CD4-positive, CD25-positive, alpha-beta regulatory T cell (primary cell): ENCODE results near the gene MAN2B1. TPM values are rescaled to one million over a fixed set of nuclear protein-coding genes. Genes with fewer than 3 reads are reported as not detected.
"Not testable (repeated sequence)": the region's sequence is repeated elsewhere in the genome, so short reads cannot be mapped to it uniquely, and the experiment has no call there.

Experiments
- ATAC-seq, 2 donors: fragments of 150-1000 bp; cut with Tn5 transposase; one replicate each; pipeline ENCODE4 v1.10.0; 2021; ENCODE audit warnings: low read depth in 2 of 2, moderate number of reproducible peaks in 2 of 2, moderate library complexity in 1 of 2
- DNase-seq, 3 donors: peaks; one replicate each; pipeline versions ENCODE4 v3.0.0 to v3.0.0-alpha.2; 2012 to 2022; ENCODE audit warnings: mixed read lengths in 1 of 3
- H3K27ac ChIP-seq: one replicate; pipeline ENCODE4 v1.7.0; 2013; ENCODE audit warnings: mild to moderate bottlenecking, low read length; ENCODE audit not compliant: insufficient read depth, poor library complexity, severe bottlenecking
- H3K27me3 ChIP-seq: one replicate; pipeline ENCODE4 v1.7.0; 2013; ENCODE audit warnings: low read length; ENCODE audit not compliant: control insufficient read depth, insufficient read depth
- H3K36me3 ChIP-seq: one replicate; pipeline ENCODE4 v1.7.0; 2013; ENCODE audit warnings: mild to moderate bottlenecking, low read length, moderate library complexity; ENCODE audit not compliant: control insufficient read depth, insufficient read depth
- H3K4me1 ChIP-seq: 2 replicates; pipeline ENCODE4 v1.7.0; 2013; ENCODE audit warnings: mild to moderate bottlenecking, low read length; ENCODE audit not compliant: insufficient read depth, control insufficient read depth, poor library complexity, severe bottlenecking
- H3K4me3 ChIP-seq: one replicate; pipeline ENCODE4 v1.7.0; 2013; ENCODE audit warnings: low read depth, mild to moderate bottlenecking, low read length, moderate library complexity
- H3K9me3 ChIP-seq, 2 experiments: 1 replicate in 1 of 2; 2 replicates in 1 of 2; pipeline ENCODE4 v1.7.0; 2013; ENCODE audit warnings: low read length in 2 of 2, mild to moderate bottlenecking in 1 of 2, moderate library complexity in 1 of 2; ENCODE audit not compliant: control insufficient read depth in 2 of 2
- H3K27ac Mint-ChIP-seq, 3 donors: one replicate each; pipeline ENCODE4 v1.8.0; 2020 to 2022; ENCODE audit warnings: mild to moderate bottlenecking in 3 of 3, mixed read lengths in 3 of 3, moderate library complexity in 2 of 3
- H3K27me3 Mint-ChIP-seq: one replicate; pipeline ENCODE4 v1.8.0; 2022; ENCODE audit warnings: mild to moderate bottlenecking, mixed read lengths
- H3K36me3 Mint-ChIP-seq: one replicate; pipeline ENCODE4 v1.8.0; 2020; ENCODE audit warnings: mixed read lengths
- H3K4me1 Mint-ChIP-seq, 4 donors: one replicate each; pipeline ENCODE4 v1.8.0; 2020 to 2022; ENCODE audit warnings: mixed read lengths in 4 of 4, mild to moderate bottlenecking in 1 of 4
- H3K4me3 Mint-ChIP-seq, 4 donors: one replicate each; pipeline ENCODE4 v1.8.0; 2020 to 2022; ENCODE audit warnings: mild to moderate bottlenecking in 4 of 4, mixed read lengths in 4 of 4, moderate library complexity in 3 of 4
- H3K9me3 Mint-ChIP-seq, 7 donors: one replicate each; pipeline ENCODE4 v1.8.0; 2020 to 2022; ENCODE audit warnings: mixed read lengths in 7 of 7, mild to moderate bottlenecking in 3 of 7, moderate library complexity in 2 of 7
- polyA plus RNA-seq, 4 donors: library from polyadenylated mRNA; unstranded; fragments of 300-500 nt; fragmentation: Illumina TruSeq; gene quantifications; one replicate each; pipeline ENCODE4 v1.2.3, GENCODE V29; 2021
- total RNA-seq: library from RNA; stranded (reverse); gene quantifications from one replicate; pipeline ENCODE4 v1.2.3, GENCODE V29; 2022

Gene MAN2B1
- total and polyA plus RNA-seq, 5 donors from 2014 or later: 46.3 to 147 (median 50.0) TPM

GRCh38 chr19:12705654-12706331 lies 39.3 kb upstream of the MAN2B1 start:
- Mint-ChIP-seq H3K27ac (no peak overlapping the region), H3K36me3 (peaks cover 24% of the 10 kb centered on the region), H3K27me3 (no peaks in the 10 kb centered on the region), H3K9me3 (no peaks in the 10 kb centered on the region), H3K4me1 (no peaks in the 10 kb centered on the region), H3K4me3 (no peak overlapping the region)
- Histone ChIP-seq H3K9me3 (no peaks in the 10 kb centered on the region), H3K36me3 (peaks cover 42% of the 10 kb centered on the region), H3K4me3 (no peak overlapping the region), H3K27ac (no peak overlapping the region), H3K4me1 (no peaks in the 10 kb centered on the region), H3K27me3 (no peaks in the 10 kb centered on the region)
- DNase-seq: no peak
- no peak for ATAC-seq

DNA sequence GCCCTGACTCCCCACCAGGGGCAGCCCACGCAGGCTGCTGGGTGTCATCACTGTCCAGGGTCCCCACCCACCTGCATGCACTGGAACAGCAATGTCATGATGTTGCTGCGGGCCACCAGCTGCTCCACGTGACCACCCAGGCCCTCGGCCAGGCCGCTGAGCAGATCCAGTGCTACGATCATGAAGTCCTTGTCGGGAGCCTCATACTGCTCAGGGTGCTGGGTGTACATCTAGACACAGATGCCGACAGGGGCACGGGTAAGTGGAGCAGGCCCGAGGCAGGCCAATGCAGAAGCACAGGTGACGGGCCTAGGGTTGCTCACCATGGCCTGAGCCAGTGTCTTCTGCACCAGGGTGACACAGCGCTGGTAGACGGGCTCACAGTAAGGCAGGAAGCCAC lies 38.6 kb upstream of the MAN2B1 start:
- ATAC-seq (no peak), DNase-seq (no peak)
- Mint-ChIP-seq H3K27me3 (no peaks in the 10 kb centered on the region), H3K36me3 (peaks cover 19% of the 10 kb centered on the region), H3K27ac (peak overlapping the region in 1 of 3 donors; percentile 25), H3K4me3 (no peak overlapping the region), H3K4me1 (no peaks in the 10 kb centered on the region), H3K9me3 (no peaks in the 10 kb centered on the region)
- no peak overlapping the region for H3K4me3 ChIP-seq
- peaks cover 37% of the 10 kb centered on the region for H3K36me3 ChIP-seq
- H3K27ac ChIP-seq: no peak overlapping the region
- H3K4me1 ChIP-seq: no peaks in the 10 kb centered on the region
- H3K9me3 ChIP-seq: no peaks in the 10 kb centered on the region
- H3K27me3 ChIP-seq: no peaks in the 10 kb centered on the region

GRCh38 chr19:12703046-12703445 lies 36.5 kb upstream of the MAN2B1 start:
- Mint-ChIP-seq H3K36me3 (peaks cover 22% of the 10 kb centered on the region), H3K4me1 (peaks cover 2 to 4% (median 3%) of the 10 kb centered on the region in 4 donors), H3K27me3 (no peaks in the 10 kb centered on the region), H3K27ac (no peak overlapping the region), H3K9me3 (no peaks in the 10 kb centered on the region), H3K4me3 (no peak overlapping the region)
- Histone ChIP-seq H3K9me3 (no peaks in the 10 kb centered on the region), H3K27me3 (no peaks in the 10 kb centered on the region), H3K4me3 (no peak overlapping the region), H3K4me1 (no peaks in the 10 kb centered on the region), H3K36me3 (peaks cover 33% of the 10 kb centered on the region), H3K27ac (no peak overlapping the region)
- DNase-seq (peak in 1 of 3 donors; percentile 38), ATAC-seq (no peak)

GRCh38 chr19:12701596-12702282 lies 35.2 kb upstream of the MAN2B1 start:
- Histone ChIP-seq H3K27me3 (no peaks in the 10 kb centered on the region), H3K4me1 (peaks cover 4% of the 10 kb centered on the region), H3K9me3 (no peaks in the 10 kb centered on the region), H3K4me3 (no peak overlapping the region), H3K27ac (no peak overlapping the region), H3K36me3 (peaks cover 32% of the 10 kb centered on the region)
- peaks cover 22% of the 10 kb centered on the region for H3K36me3 Mint-ChIP-seq
- H3K4me1 Mint-ChIP-seq: peaks cover 2 to 7% (median 5%) of the 10 kb centered on the region in 4 donors
- H3K4me3 Mint-ChIP-seq: peak overlapping the region in 1 of 4 donors; percentile 67
- no peaks in the 10 kb centered on the region for H3K27me3 Mint-ChIP-seq
- no peaks in the 10 kb centered on the region for H3K9me3 Mint-ChIP-seq
- no peak for DNase-seq
- ATAC-seq: no peak
- no peak overlapping the region for H3K27ac Mint-ChIP-seq

DNA sequence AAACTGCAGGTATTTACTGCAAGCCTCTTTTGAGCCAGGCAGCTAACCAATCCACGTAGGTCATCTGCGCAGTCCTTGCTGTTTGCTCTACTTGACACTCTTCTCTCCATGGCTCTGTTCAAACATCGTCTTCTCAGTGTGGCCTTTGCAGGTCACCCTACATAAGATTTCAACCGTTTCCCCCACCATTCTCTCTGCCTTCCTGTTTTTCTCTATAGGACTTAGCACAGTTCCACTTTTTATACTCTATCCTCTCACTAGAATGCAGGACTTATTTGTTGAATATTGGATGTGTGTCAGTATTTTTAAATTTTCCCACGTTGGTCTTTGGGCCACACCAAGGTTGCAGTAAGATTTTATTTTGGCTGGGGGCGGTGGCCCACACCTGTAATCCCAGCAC lies 31.6 kb upstream of the MAN2B1 start:
- H3K27me3 Mint-ChIP-seq: no peaks in the 10 kb centered on the region
- DNase-seq (no peak), ATAC-seq (no peak)
- H3K9me3 ChIP-seq: no peaks in the 10 kb centered on the region
- H3K4me1 ChIP-seq: peaks cover 15% of the 10 kb centered on the region
- H3K9me3 Mint-ChIP-seq: peaks cover 0 to 1% (median 0%) of the 10 kb centered on the region in 7 donors
- peak overlapping the region; percentile 11 to 78 (median 68) for H3K4me3 Mint-ChIP-seq
- H3K36me3 Mint-ChIP-seq: peaks cover 7% of the 10 kb centered on the region
- peaks cover 5% of the 10 kb centered on the region for H3K36me3 ChIP-seq
- no peaks in the 10 kb centered on the region for H3K27me3 ChIP-seq
- peak overlapping the region; percentile 72 to 89 (median 82) for H3K27ac Mint-ChIP-seq
- no peak overlapping the region for H3K4me3 ChIP-seq
- no peak overlapping the region for H3K27ac ChIP-seq
- H3K4me1 Mint-ChIP-seq: peaks cover 2 to 12% (median 10%) of the 10 kb centered on the region in 4 donors

- not testable (repeated sequence) for H3K9me3 ChIP-seq, DNase-seq, H3K27ac ChIP-seq, H3K36me3 Mint-ChIP-seq, H3K27me3 ChIP-seq, ATAC-seq, H3K9me3 Mint-ChIP-seq, H3K36me3 ChIP-seq, H3K4me3 ChIP-seq, H3K27me3 Mint-ChIP-seq, H3K27ac Mint-ChIP-seq
- Mint-ChIP-seq H3K4me1 (peaks cover 2 to 12% (median 10%) of the 10 kb centered on the region in 4 donors), H3K4me3 (peak overlapping the region in 3 of 4 donors; percentile 15 to 53 (median 43))
- peaks cover 15% of the 10 kb centered on the region for H3K4me1 ChIP-seq
Measured at GRCh38 chr19:12697425-12697824, 30.9 kb upstream of the MAN2B1 start.

DNA sequence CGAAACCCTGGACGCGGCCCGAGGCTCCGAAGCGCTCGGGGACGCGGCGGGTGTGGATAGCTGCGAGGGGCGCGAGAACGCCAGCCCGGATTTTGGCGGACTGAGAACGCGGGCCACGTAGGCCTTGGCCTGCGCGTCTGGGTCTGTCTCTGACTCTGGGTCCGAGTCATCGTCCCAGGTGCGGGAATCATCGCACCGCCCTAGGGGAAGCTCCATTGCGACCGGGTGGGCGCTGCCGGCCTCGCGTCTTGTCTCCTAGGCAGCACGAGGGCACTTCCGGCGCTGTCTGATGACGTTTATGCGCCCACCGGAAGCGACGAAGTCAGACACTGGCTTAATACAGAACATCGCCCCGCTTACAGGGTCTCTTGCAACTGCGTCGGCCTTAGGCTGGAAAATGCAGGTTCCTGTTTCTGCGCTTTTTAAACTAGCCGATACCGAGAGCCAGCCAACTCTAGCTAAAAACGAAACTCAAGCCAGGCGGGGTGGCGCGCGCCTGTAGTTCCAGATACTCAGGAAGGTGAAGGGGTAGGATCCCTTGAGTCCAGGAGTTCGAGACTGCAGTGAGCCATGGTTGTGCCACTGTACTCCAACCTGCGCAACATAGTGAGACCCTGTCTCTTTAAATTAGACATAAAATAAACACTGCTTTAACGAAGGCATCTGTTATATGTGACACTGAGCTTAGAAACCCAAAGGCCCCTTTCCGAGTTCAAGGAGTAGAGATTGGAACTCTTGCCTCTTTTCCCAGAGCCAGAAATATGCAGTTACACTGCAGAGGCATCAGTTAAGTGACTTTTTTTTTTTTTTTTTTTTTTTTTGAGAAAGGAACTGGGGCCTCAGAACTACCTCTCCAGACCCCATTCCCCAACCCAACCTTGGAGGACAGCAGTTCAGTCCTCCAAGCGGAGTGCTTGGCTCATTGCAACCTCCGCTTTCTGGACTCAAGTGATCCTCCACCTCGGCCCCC lies 30.1 kb upstream of the MAN2B1 start, which contains the start of gene FBXW9:
FBXW9 (minus strand) TSS at position 266 of the 970 bp plus-strand sequence; CDS start at position 216, 50 bp downstream.
- Mint-ChIP-seq H3K4me3 (peak within 1 kb of the TSS; percentile 93 to 98 (median 94)), H3K4me1 (peaks cover 2 to 12% (median 10%) of the 10 kb centered on the region in 4 donors), H3K27ac (peak within 1 kb of the TSS; percentile 97 to 98 (median 97)), H3K27me3 (no peaks in the 10 kb centered on the region), H3K36me3 (peaks cover 4% of the 10 kb centered on the region), H3K9me3 (peaks cover 0 to 1% (median 0%) of the 10 kb centered on the region in 7 donors)
- no peaks in the 10 kb centered on the region for H3K9me3 ChIP-seq
- peaks cover 3% of the 10 kb centered on the region for H3K36me3 ChIP-seq
- DNase-seq: peak; percentile 94 to 97 (median 95)
- H3K27me3 ChIP-seq: no peaks in the 10 kb centered on the region
- H3K4me3 ChIP-seq: peak within 1 kb of the TSS; percentile 77
- H3K4me1 ChIP-seq: peaks cover 15% of the 10 kb centered on the region
- peak; percentile 90 to 92 for ATAC-seq
- peak within 1 kb of the TSS; percentile 92 for H3K27ac ChIP-seq
